Stomach (tissue), 9 donors: ENCODE data around the gene TMIE. TPM values are rescaled to one million over a fixed set of nuclear protein-coding genes. Genes with fewer than 3 reads are reported as not detected.

ENCODE experiments used
- DNase-seq, 2 donors: peaks; one replicate each; pipeline versions ENCODE4 v3.0.0 to v3.0.0-alpha.2; 2013 to 2019
- H3K27ac ChIP-seq, 5 donors: fragments of 200-600 bp in 4 of 5; sonication (generic) in 4 of 5; one replicate each; pipeline ENCODE4 v1.5.1; 2013 to 2019; ENCODE audit warnings: mild to moderate bottlenecking in 1 of 5, moderate library complexity in 1 of 5
- H3K27me3 ChIP-seq, 3 donors: fragments of 200-600 bp; sonication (generic); one replicate each; pipeline ENCODE4 v1.5.1; 2017 to 2019; ENCODE audit warnings: mixed run types in 1 of 3
- H3K36me3 ChIP-seq, 4 donors: fragments of 200-600 bp; sonication (generic); 1 replicate in 3 of 4; 2 replicates in 1 of 4; pipeline ENCODE4 v1.5.1; 2016 to 2019
- H3K4me1 ChIP-seq, 4 donors: fragments of 200-600 bp; sonication (generic); one replicate each; pipeline ENCODE4 v1.5.1; 2016 to 2019
- H3K4me3 ChIP-seq, 4 donors: fragments of 200-600 bp; sonication (generic) in 3 of 4; one replicate each; pipeline ENCODE4 v1.5.1; 2016 to 2019; ENCODE audit warnings: mild to moderate bottlenecking in 1 of 4
- H3K9me3 ChIP-seq, 4 donors: fragments of 200-600 bp; sonication (generic); one replicate each; pipeline ENCODE4 v1.5.1; 2016 to 2019
- EP300 ChIP-seq: sonication (generic); formaldehyde crosslinking; IDR thresholded peaks from one replicate; pipeline ENCODE4 v1.6.1; 2017; ENCODE audit warnings: antibody characterized with exemption
- POLR2A ChIP-seq, 4 donors: fragments of 450-650 bp; IDR thresholded peaks; one replicate each; pipeline ENCODE4 v1.6.1; 2016; ENCODE audit warnings: antibody characterized with exemption in 4 of 4, control low read depth in 2 of 4, mild to moderate bottlenecking in 1 of 4, moderate library complexity in 1 of 4
- POLR2AphosphoS5 ChIP-seq, 3 donors: sonication (generic); formaldehyde crosslinking; IDR thresholded peaks; one replicate each; pipeline ENCODE4 v1.6.1; 2016; ENCODE audit warnings: antibody characterized with exemption in 3 of 3
- WGBS, 5 donors: extraction: QIAGEN DNeasy Blood & Tissue Kit in 3 of 5; methylation state at CpG; one replicate each; pipeline versions ENCODE4 v1.1.5 to v1.1.7; 2013 to 2018; 5-methylcytosine and 5-hydroxymethylcytosine counted together
- intact Hi-C: fragments of 100-400 bp; cut with DNase I; formaldehyde crosslinking; loops from one replicate; pipeline ENCODE4 v1.15.1; 2023; ENCODE audit warnings: low total_unique reads
- polyA plus RNA-seq, 3 donors: library from polyadenylated mRNA; stranded (reverse); fragments of 200-250 nt; gene quantifications; one replicate each; pipeline ENCODE4 v1.2.3, GENCODE V29; 2013
- total RNA-seq, 5 donors: library from RNA; depleted of rRNA; stranded (reverse); fragments of >200 nt; gene quantifications; one replicate each; pipeline versions ENCODE4 v1.1.0 to v1.2.3, GENCODE V29; 2014 to 2016
- TF ChIP-seq, protein P1 (sequence below), 7 experiments: fragments of 450-650 bp in 4 of 7; fragments of 200-600 bp in 3 of 7; sonication (generic) in 3 of 7; IDR thresholded peaks; one replicate each; pipeline ENCODE4 v1.5.1; 2016 to 2019; ENCODE audit warnings: antibody characterized with exemption in 7 of 7, control low read depth in 2 of 7, mild to moderate bottlenecking in 1 of 7
- donor health status: healthy with polysubstance abuse.
- donor health status: Bipolar disorder and iron deficiency.
- donor health status: healthy.

The TMIE gene
- total and polyA plus RNA-seq, 8 donors: 0.46 to 1.0 (median 0.55) TPM; not detected in 5

DNA sequence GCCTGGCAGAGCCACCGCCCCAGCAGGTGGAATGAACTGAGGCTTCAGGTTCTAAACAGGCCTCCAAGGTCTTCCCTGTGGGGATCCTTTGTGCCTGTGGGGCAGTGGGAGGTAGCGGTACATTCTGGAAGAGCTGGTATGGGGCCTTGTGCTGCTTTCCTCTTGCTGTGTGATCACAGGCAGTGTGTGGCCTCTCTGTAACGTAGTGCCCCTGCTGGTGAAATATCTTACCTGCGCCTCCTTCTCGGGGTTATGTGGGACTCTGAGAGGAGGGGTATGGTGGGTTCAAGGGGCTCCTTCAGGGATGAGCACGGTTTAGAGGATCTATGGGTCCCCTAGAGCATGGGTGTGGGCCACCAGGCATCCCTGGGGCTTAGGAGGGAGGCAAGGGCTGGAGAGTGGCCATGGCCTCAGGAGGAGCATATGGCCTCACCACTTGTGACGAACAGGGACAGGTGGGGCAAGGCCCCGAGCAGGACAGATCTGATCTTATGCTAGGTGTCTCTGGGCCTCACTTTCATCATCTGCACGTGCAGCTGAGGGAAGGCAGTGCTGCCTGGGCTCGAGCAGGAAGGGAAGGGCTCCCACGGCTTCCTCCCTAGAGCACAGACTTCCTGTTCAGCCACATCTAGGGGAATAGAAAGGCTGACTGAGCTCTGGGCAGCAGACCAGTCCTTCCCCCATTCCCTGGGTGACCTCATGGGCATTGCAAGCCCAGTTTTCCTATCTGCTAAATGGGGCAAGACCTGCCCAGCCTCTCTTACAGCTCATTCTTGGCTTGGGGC lies 5.8 kb upstream of the TMIE start:
- no peaks in the 10 kb centered on the region for H3K9me3 ChIP-seq
- H3K4me3 ChIP-seq: no peak overlapping the region
- H3K4me1 ChIP-seq: peaks cover 44 to 79% (median 70%) of the 10 kb centered on the region in 4 donors
- TF ChIP-seq POLR2AphosphoS5 (IDR thresholded peaks at IDR 0.05) (peak in 1 of 3 donors; percentile 55), EP300 (no peak)
- TF ChIP-seq, protein P1, sequence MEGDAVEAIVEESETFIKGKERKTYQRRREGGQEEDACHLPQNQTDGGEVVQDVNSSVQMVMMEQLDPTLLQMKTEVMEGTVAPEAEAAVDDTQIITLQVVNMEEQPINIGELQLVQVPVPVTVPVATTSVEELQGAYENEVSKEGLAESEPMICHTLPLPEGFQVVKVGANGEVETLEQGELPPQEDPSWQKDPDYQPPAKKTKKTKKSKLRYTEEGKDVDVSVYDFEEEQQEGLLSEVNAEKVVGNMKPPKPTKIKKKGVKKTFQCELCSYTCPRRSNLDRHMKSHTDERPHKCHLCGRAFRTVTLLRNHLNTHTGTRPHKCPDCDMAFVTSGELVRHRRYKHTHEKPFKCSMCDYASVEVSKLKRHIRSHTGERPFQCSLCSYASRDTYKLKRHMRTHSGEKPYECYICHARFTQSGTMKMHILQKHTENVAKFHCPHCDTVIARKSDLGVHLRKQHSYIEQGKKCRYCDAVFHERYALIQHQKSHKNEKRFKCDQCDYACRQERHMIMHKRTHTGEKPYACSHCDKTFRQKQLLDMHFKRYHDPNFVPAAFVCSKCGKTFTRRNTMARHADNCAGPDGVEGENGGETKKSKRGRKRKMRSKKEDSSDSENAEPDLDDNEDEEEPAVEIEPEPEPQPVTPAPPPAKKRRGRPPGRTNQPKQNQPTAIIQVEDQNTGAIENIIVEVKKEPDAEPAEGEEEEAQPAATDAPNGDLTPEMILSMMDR (IDR thresholded peaks at IDR 0.05): peak in 2 of 7 experiments; percentile 18 to 31
- peak overlapping the region in 4 of 5 donors; percentile 41 to 86 (median 72) for H3K27ac ChIP-seq
- no peaks in the 10 kb centered on the region for H3K36me3 ChIP-seq
- DNase-seq: peak; percentile 39 to 69
- H3K27me3 ChIP-seq: peaks cover 0 to 3% (median 0%) of the 10 kb centered on the region in 3 donors
- WGBS, 5 donors: 66 to 81% (median 76%) methylated on average over 10 to 11 of the region's 11 CpGs
- intact Hi-C loops: no loop called here

- WGBS, 5 donors: 72 to 80% (median 77%) methylated on average over 4 of the region's 4 CpGs
- H3K27ac ChIP-seq: peak overlapping the region; percentile 9 to 86 (median 62)
- no peak for TF ChIP-seq EP300
- no peak for TF ChIP-seq POLR2A (IDR thresholded peaks at IDR 0.05)
- TF ChIP-seq, protein P1 (IDR thresholded peaks at IDR 0.05): no peak
- TF ChIP-seq POLR2AphosphoS5 (IDR thresholded peaks at IDR 0.05): peak in 2 of 3 donors; percentile 21 to 34
- H3K36me3 ChIP-seq: no peaks in the 10 kb centered on the region
- peaks cover 45 to 79% (median 71%) of the 10 kb centered on the region in 4 donors for H3K4me1 ChIP-seq
- peaks cover 0 to 8% (median 6%) of the 10 kb centered on the region in 3 donors for H3K27me3 ChIP-seq
- peak in 1 of 2 donors; percentile 60 for DNase-seq
- H3K4me3 ChIP-seq: no peak overlapping the region
- H3K9me3 ChIP-seq: no peaks in the 10 kb centered on the region
- intact Hi-C loops: no loop called here
These were observed 5.0 kb upstream of the TMIE start for GRCh38 chr3:46695962-46696894.

DNA sequence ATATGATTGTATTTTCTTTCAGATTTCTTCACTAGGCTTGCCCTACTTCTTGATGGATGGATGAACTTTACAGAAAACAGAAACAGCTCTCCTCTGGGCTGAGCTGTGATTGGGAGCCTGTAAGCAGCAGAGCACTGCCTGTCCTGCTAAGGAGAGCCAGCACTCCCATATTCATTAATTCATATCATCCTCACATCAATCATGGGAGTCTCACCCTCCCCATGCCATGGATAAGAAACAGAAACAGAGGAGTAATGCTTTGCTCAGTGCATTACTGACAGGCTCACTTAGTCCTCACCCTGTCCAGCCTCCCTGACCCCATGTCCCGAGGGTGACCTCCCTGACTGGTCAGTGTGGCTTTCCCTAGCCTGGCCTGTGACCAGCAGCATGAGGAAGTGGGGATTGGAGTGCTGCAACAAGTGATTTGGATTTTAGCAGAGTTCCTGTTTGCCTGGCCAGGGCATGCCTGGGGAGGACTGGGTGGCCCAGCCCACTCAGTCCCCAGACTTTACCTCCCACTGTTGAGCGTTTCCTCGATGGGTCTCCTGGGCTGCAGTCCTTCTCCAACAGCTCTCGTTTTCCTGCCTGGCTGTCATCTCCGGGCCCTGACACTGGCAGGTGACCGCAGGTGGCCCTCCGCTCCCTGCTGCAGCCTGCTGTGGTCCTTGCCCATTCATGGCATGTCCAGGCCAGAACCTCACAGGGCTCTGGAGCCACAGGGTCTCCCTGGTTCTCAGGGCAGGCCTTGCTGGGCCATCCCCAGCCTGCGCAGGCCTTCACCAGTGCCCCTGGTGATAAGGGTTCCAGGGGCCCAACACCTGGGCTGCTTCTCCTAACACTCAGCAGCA lies 1.3 kb upstream of the TMIE start:
- no peaks in the 10 kb centered on the region for H3K9me3 ChIP-seq
- intact Hi-C loops: no loop called here
- H3K36me3 ChIP-seq: no peaks in the 10 kb centered on the region
- peaks cover 24 to 56% (median 42%) of the 10 kb centered on the region in 4 donors for H3K4me1 ChIP-seq
- peaks cover 0 to 26% (median 17%) of the 10 kb centered on the region in 3 donors for H3K27me3 ChIP-seq
- WGBS, 5 donors: 53 to 82% (median 68%) methylated on average over 5 to 8 of the region's 8 CpGs
- peak in 1 of 2 donors; percentile 44 for DNase-seq
- H3K4me3 ChIP-seq: no peak overlapping the region
- TF ChIP-seq POLR2A (IDR thresholded peaks at IDR 0.05) (no peak), POLR2AphosphoS5 (IDR thresholded peaks at IDR 0.05) (peak in 1 of 3 donors; percentile 42), EP300 (no peak)
- TF ChIP-seq, protein P1 (IDR thresholded peaks at IDR 0.05): no peak
- H3K27ac ChIP-seq: peak overlapping the region in 1 of 5 donors; percentile 24
